Gastroesophageal sphincter (tissue), 4 donors: ENCODE measurements around the gene CD3E. TPM values are rescaled to one million over a fixed set of nuclear protein-coding genes. Genes with fewer than 3 reads are reported as not detected.

Source experiments
- ATAC-seq: fragments of 150-250 bp; one replicate; pipeline ENCODE4 v1.9.1; 2016; ENCODE audit warnings: mild to moderate bottlenecking, moderate library complexity
- H3K27ac ChIP-seq, 4 donors: fragments of 200-600 bp; sonication (generic) in 3 of 4; 1 replicate in 3 of 4; 2 replicates in 1 of 4; pipeline ENCODE4 v1.5.1; 2016 to 2019
- H3K27me3 ChIP-seq: fragments of 200-600 bp; sonication (generic); one replicate; pipeline ENCODE4 v1.5.1; 2019
- H3K36me3 ChIP-seq, 2 donors: fragments of 200-600 bp; sonication (generic); one replicate each; pipeline ENCODE4 v1.5.1; 2019; ENCODE audit warnings: control low read depth in 1 of 2
- H3K4me1 ChIP-seq, 3 donors: fragments of 200-600 bp; sonication (generic); 1 replicate in 2 of 3; 2 replicates in 1 of 3; pipeline ENCODE4 v1.5.1; 2016 to 2019; ENCODE audit warnings: control low read depth in 2 of 3
- H3K4me3 ChIP-seq, 2 donors: fragments of 200-600 bp; sonication (generic); one replicate each; pipeline ENCODE4 v1.5.1; 2019; ENCODE audit warnings: mild to moderate bottlenecking in 1 of 2, moderate library complexity in 1 of 2
- H3K9me3 ChIP-seq, 3 donors: fragments of 200-600 bp; sonication (generic); one replicate each; pipeline ENCODE4 v1.5.1; 2017 to 2019; ENCODE audit warnings: control low read depth in 2 of 3
- CTCF ChIP-seq, 4 experiments: fragments of 200-600 bp in 2 of 4; fragments of 450-650 bp in 2 of 4; sonication (generic) in 1 of 4; IDR thresholded peaks; one replicate each; pipeline ENCODE4 v1.5.1; 2017 to 2019; ENCODE audit warnings: antibody characterized with exemption in 4 of 4, mild to moderate bottlenecking in 2 of 4, moderate library complexity in 2 of 4
- EP300 ChIP-seq: sonication (generic); formaldehyde crosslinking; IDR thresholded peaks from one replicate; pipeline ENCODE4 v1.6.1; 2017; ENCODE audit warnings: antibody characterized with exemption, mild to moderate bottlenecking
- POLR2A ChIP-seq, 2 donors: fragments of 450-650 bp; IDR thresholded peaks; one replicate each; pipeline ENCODE4 v1.6.1; 2017; ENCODE audit warnings: antibody characterized with exemption in 2 of 2, mild to moderate bottlenecking in 2 of 2, moderate library complexity in 1 of 2
- POLR2AphosphoS5 ChIP-seq: sonication (generic); formaldehyde crosslinking; IDR thresholded peaks from one replicate; pipeline ENCODE4 v1.6.1; 2017; ENCODE audit warnings: antibody characterized with exemption
- WGBS, 2 donors: methylation state at CpG; one replicate each; pipeline ENCODE4 v1.1.5; 2018; ENCODE audit warnings: low coverage in 1 of 2; 5-methylcytosine and 5-hydroxymethylcytosine counted together
- total RNA-seq, 4 donors: library from RNA; depleted of rRNA; stranded (reverse); fragments of >200 nt; gene quantifications; one replicate each; pipeline ENCODE4 v1.1.0, GENCODE V29; 2016

CD3E gene
- total RNA-seq, 4 donors from 2014 or later = 0.77 to 2.8 (median 0.78) TPM; not detected in 1

- no peak overlapping the region for H3K4me3 ChIP-seq
- no peak for ATAC-seq
- no peaks in the 10 kb centered on the region for H3K9me3 ChIP-seq
- no peak for TF ChIP-seq POLR2AphosphoS5
- no peak for TF ChIP-seq POLR2A (IDR thresholded peaks at IDR 0.05)
- TF ChIP-seq EP300 = no peak
- no peak for TF ChIP-seq CTCF (IDR thresholded peaks at IDR 0.05)
- H3K4me1 ChIP-seq = peaks cover 0 to 16% (median 4%) of the 10 kb centered on the region in 3 donors
- 36 to 46% methylated on average over 6 to 7 of the region's 7 CpGs for WGBS, 2 donors
- H3K27ac ChIP-seq = no peak overlapping the region
- peaks cover 68% of the 10 kb centered on the region for H3K27me3 ChIP-seq
- H3K36me3 ChIP-seq = no peaks in the 10 kb centered on the region
Measured at GRCh38 chr11:118314988-118315411, 10.5 kb downstream of the CD3E start.

- no peaks in the 10 kb centered on the region for H3K36me3 ChIP-seq
- ATAC-seq = no peak
- H3K27ac ChIP-seq = no peak overlapping the region
- TF ChIP-seq CTCF (IDR thresholded peaks at IDR 0.05) (no peak), POLR2AphosphoS5 (no peak), POLR2A (IDR thresholded peaks at IDR 0.05) (no peak), EP300 (no peak)
- no peak overlapping the region for H3K4me3 ChIP-seq
- WGBS, 2 donors = 72 to 93% methylated on average over 2 to 4 of the region's 4 CpGs
- peaks cover 0 to 16% (median 4%) of the 10 kb centered on the region in 3 donors for H3K4me1 ChIP-seq
- H3K9me3 ChIP-seq = no peaks in the 10 kb centered on the region
- peaks cover 64% of the 10 kb centered on the region for H3K27me3 ChIP-seq
Measured at GRCh38 chr11:118318124-118318523, 13.6 kb downstream of the CD3E start.

GRCh38 chr11:118318581-118319336, 14.2 kb downstream of the CD3E start:
- 85 to 89% methylated on average over 5 to 10 of the region's 11 CpGs for WGBS, 2 donors
- H3K4me1 ChIP-seq = peaks cover 0 to 16% (median 4%) of the 10 kb centered on the region in 3 donors
- no peak for TF ChIP-seq POLR2A (IDR thresholded peaks at IDR 0.05)
- TF ChIP-seq CTCF (IDR thresholded peaks at IDR 0.05) = no peak
- no peak for TF ChIP-seq EP300
- no peak for TF ChIP-seq POLR2AphosphoS5
- H3K27ac ChIP-seq = no peak overlapping the region
- no peak overlapping the region for H3K4me3 ChIP-seq
- H3K36me3 ChIP-seq = no peaks in the 10 kb centered on the region
- no peaks in the 10 kb centered on the region for H3K9me3 ChIP-seq
- no peak for ATAC-seq
- H3K27me3 ChIP-seq = peaks cover 64% of the 10 kb centered on the region

- no peak for ATAC-seq
- Histone ChIP-seq H3K36me3 (no peaks in the 10 kb centered on the region), H3K9me3 (no peaks in the 10 kb centered on the region), H3K4me3 (no peak overlapping the region), H3K27me3 (peaks cover 62% of the 10 kb centered on the region), H3K27ac (no peak overlapping the region), H3K4me1 (peaks cover 0 to 16% (median 4%) of the 10 kb centered on the region in 3 donors)
- WGBS, 2 donors = 40 to 64% methylated on average over 1 of the region's 1 CpG
- TF ChIP-seq EP300 (no peak), POLR2AphosphoS5 (no peak), CTCF (IDR thresholded peaks at IDR 0.05) (no peak), POLR2A (IDR thresholded peaks at IDR 0.05) (no peak)
Measured at GRCh38 chr11:118319337-118319707, 14.8 kb downstream of the CD3E start.

- no peak for ATAC-seq
- Histone ChIP-seq H3K4me1 (peaks cover 0 to 15% (median 1%) of the 10 kb centered on the region in 3 donors), H3K27me3 (peaks cover 56% of the 10 kb centered on the region), H3K36me3 (no peaks in the 10 kb centered on the region), H3K9me3 (no peaks in the 10 kb centered on the region), H3K27ac (no peak overlapping the region), H3K4me3 (no peak overlapping the region)
- TF ChIP-seq EP300 (no peak), POLR2AphosphoS5 (no peak), CTCF (IDR thresholded peaks at IDR 0.05) (no peak), POLR2A (IDR thresholded peaks at IDR 0.05) (no peak)
- WGBS, 2 donors = 68 to 90% methylated on average over 3 of the region's 3 CpGs
Measured at GRCh38 chr11:118320515-118320914, 16.0 kb downstream of the CD3E start.
